Activated CD4-positive, CD25-positive, alpha-beta regulatory T cell (primary cell): ENCODE data around the gene ALG1.

Experiments
- DNase-seq, 4 experiments: peaks; one replicate each; lab custom pipeline; 2025; lab: John Stamatoyannopoulos, UW

ALG1 gene, protein sequence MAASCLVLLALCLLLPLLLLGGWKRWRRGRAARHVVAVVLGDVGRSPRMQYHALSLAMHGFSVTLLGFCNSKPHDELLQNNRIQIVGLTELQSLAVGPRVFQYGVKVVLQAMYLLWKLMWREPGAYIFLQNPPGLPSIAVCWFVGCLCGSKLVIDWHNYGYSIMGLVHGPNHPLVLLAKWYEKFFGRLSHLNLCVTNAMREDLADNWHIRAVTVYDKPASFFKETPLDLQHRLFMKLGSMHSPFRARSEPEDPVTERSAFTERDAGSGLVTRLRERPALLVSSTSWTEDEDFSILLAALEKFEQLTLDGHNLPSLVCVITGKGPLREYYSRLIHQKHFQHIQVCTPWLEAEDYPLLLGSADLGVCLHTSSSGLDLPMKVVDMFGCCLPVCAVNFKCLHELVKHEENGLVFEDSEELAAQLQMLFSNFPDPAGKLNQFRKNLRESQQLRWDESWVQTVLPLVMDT

DNA sequence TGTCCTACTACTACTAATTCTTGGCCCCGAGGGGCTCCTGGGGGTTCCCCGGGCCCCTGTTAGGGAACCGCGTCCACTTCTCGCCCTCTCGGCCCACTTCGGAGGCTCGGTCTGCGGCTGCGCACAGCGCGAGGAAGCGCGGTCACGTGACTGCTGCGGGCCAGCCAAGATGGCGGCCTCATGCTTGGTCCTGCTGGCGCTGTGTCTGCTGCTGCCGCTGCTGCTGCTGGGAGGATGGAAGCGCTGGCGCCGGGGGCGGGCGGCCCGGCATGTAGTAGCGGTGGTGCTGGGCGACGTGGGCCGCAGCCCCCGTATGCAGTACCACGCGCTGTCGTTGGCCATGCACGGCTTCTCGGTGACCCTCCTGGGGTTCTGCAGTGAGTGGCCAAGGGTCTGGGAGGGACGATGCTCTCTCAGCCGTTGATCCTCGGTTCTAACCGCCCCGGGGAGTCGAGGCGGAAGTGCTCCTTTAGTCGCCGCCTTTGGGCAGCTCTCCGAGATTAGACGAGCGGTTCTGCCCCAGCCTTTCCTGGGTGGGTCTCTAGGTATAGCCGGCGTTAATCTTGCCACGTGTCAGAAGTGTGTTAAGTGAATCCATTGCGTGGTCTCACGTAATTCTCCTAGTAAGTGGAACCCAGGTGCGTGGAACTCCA lies at the start of gene ALG1:
Gene ALG1, plus strand, starts transcription at position 163 of the 653 bp plus-strand sequence. Its CDS starts 7 bp downstream, at position 170.
- DNase-seq = peak; percentile 61 to 82 (median 76)

DNA sequence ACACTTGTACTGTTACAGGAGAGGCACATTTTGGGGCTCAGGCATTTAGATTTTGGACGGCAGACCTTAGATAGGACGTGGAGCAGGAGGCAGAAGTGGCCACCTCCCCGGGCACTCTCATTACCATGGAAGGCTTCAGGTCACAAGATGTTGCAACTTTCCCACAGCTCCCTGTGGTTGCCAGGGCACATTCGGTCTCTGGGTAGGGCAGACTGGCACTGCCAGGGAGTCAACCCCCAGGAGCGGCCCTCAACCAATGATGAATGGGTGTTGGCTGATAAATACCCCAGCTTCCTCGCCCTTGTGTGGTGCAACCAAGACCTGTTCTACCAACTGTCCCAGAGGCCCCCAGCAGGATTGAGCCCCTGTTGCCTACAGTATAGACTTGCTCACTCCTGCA lies 49.1 kb upstream of the ALG1 start:
- DNase-seq = no peak

DNA sequence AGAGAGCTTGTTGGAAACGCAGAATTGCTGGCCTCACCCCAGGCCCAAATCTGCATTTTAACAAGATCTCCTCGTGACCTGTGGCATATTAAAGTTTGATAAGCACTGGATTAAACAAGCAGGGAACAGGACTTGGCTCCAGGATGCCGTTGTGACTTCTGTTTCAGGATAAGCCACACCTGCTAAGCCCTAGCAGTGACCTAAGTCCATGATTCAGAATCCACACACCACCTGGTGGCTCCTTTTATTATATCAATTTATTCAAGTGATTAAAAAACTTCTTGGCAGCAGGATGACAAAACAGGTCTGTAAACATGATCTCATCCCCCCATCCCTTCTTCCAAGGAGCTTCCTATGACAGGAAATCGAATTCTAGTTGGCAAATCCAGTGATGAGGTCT lies 47.0 kb upstream of the ALG1 start:
- DNase-seq = no peak

DNA sequence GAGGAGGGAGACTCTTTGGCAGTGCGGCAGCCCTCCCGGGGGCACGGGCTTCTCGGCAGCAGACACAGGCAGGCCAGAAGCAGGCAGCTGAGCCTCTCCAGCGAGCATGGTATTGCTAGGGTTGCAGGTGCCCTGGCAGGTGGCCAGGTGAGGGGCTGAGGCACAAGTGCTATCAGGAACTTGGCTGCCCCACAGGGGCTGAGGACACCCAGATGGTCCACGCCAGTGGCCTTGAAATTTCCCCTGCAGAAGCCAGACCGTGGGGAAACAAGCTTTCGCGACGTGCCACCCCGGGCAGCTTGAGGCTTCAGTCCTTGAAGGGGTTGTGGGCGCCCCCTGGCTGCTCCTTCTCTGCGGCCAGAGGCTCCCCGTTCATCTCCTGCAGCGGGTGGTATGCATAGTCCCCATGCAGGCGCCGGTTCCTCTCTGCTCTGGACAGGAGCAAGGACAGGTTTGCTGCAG lies 46.4 kb upstream of the ALG1 start:
- no peak for DNase-seq

DNA sequence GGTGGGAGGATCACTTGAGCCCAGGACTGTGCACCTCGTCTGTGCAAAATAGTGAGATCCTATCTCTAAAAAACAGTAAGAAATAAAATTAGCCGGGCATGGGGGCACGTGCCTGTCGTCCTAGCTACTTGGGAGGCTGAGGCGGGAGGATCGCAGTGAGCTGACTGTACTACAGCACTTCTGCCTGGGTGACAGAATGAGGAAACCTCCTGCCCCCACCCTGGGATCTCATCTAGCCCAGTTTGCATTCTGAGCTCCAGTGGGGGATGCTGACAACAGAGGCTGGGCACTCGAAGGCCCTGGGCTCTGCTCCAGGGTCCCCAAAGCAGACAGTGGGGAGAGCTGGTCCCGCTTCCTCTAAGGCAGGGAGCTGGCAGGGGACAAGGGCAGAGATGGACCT lies 45.0 kb upstream of the ALG1 start:
- no peak for DNase-seq

DNA sequence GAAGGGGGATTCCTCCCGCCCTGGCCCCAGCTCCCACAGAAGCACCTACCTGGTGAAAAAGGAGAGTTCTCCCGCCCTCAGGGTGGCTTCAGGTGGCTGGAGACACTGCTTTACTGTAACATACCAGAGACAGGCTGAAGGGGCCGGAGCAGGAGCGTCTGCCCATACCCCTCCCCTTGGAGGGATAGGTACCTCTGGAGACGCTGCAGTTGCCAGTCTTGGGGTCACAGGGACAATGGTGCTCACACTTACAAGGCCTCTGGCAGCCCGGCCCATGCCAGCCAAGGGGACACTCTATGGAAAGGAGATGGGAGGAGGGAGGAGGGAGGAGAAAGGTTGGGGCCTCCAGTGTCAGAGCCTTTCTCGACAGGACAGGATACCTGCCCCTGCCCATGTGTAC lies 44.6 kb upstream of the ALG1 start:
- DNase-seq = no peak

DNA sequence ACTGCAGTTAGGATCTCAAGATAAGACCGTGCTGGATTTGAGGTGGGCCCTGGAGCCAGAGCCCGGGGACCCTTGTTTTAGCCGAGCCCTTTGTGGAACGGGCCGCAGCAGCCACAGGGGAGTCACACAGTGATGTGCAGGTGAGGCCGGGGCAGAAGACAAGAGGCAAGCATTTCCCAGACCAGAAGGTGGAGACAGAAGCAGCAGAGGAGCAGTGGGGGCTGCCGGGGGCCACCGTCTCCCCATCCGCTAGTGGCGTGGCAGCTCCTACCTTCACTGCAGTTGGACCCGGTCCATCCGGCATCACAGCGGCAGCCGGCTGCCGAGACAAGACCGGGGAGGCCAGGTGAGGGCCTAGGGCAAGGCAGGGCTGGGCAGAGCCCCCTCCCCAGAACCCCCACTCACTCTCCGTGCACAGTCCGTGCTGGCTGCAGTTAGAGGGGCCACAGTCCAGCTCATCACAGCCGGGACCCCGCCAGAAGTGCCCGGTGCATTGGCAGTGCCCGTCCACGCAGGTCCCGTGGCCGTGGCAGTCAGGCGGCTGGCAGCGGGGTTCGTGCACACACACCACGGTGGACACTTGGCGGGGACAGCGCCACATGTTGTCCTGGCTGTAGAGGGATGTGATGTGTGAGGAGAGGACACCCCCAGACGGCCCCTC lies 43.9 kb upstream of the ALG1 start:
- DNase-seq = no peak

DNA sequence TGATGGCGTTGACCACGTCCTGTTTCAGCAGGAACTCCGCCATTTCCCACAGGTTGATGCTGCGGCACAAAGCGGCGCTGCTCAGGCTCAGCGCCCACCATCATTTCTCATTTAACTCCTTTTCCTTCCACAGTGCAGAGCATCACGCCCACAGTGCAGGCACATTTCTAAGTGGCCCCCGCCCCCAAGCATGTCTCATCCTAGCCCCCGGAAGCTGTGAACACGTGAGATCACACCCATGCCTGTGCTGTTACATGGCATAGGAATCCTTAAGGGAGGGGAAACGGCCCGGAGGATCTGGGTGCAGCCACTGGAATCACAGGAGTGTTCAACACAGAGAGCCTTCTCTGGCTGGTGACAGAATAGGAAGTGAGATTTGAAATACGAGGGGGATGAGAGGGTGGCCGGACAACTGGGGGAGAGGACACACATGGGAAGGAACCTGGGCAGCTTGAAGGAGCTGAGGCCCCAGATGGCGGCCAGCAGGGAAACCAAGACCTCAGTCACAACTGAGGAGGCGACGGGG lies 42.6 kb upstream of the ALG1 start:
- DNase-seq = no peak

DNA sequence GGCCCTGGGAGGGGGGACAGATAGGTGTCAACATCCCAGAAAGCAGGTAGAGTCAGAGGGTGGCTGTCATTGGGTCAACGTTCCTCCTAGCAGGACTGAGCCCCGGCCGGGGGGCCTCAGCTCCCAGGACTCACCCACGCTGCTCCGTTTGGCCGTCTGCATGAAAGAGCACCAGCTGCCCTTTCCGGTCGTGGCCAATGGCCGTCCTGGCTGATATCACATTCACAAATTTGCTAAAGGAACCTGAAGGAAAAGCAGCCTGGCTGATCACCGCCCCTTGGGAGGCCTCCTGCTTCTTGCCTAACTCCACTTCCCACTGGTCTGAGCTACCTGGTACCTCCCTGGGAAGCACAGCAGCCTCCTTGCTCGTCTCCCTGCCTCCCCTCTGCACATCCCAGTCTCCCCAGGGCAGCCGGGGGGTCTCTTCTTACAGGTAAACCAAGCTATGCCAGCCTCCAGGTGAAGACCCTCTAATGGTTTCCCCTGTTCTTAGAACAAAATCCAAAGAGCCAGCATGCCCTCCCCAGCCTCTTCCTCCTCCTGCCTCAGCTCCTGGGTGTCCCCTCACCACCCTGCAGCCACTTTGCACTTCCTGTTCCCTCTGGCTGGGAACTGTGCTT lies 41.3 kb upstream of the ALG1 start:
- no peak for DNase-seq

DNA sequence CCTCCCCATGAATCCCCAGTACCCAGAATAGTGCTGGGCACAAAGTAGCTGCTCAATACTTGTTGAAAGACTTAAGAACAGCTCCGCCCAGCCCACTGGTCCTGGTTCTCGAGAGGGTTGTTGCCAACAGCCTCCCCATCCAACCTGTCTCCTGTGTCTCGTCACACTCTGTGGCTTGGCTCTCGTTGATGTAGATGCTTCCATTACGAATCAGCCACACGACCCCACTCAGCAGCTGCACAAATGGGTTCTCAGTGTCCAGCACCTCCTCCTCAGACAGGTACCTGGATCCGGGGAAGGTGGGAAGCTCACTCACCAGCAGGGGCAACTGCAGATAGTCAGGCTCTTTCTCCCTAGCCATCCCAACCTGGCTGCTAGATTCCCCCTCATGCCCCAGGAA lies 40.0 kb upstream of the ALG1 start:
- DNase-seq = no peak

DNA sequence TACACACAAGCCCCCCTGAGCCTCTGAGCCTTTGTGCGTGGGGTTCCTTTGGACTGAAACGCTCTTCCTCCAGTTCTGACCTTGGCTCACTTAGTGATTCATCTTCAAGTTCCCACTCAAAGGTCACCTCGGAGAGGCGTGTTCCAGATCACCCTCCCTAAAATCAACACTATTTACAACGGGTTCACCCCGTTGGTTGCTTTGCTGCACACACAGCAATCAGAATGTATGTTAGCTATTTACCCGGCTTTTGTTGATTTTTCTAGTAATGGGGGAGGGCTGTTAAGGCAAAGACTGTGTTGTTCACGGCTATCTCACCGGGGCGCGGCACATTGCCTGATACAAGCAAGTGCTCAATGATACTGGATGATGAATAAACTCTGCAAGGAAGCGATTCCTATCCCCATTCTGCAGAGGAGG lies 38.9 kb upstream of the ALG1 start:
- DNase-seq = no peak

DNA sequence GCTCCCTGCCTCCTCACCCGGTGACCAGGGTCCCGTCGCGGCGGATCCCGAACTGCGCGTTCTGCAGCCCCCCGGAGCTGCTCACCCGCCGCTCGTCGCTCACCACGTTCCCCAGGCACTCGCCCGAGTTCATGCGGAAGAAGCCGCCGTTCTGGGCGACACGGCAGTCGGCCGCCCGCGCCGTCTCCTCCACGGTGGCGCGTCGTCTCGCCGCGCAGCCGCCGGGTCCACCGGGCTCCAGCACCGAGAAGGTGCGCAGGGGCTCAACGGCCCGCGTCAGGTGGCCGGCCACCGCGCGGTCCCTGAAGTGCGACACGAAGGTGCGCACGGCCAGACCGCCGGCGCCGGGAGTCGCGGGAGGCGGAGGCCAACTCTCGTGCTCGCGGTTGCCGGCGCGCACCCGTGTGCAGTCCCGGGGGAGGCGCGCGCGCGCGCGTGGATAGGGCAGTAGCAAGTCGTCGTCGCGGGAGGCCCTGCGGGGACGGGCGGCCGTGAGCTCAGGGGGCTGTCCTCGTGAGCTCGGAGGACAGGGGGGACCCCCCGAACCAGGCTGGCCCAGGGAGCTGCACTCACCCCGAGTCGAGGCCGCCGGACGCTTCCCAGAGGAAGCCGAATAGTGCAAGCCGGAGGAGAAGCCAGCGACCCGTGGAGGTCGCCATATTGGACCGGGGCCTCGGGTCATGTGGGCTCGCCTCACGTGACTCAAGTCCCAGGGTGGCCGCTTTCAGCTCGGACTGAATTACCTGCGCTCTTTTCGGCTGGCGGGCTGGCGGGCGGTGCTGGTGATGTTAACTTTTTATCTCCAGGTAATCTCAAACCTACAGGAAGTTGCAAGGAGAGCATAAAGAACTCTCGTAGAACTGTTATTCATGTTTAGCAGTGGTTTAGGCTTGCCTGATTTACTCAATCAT lies 38.1 kb upstream of the ALG1 start, which contains the start of gene NAGPA:
Gene NAGPA, minus strand, starts transcription at position 680 of the 911 bp plus-strand sequence. Its CDS starts 21 bp downstream, at position 659.
- DNase-seq = peak; percentile 70 to 74 (median 72)

DNA sequence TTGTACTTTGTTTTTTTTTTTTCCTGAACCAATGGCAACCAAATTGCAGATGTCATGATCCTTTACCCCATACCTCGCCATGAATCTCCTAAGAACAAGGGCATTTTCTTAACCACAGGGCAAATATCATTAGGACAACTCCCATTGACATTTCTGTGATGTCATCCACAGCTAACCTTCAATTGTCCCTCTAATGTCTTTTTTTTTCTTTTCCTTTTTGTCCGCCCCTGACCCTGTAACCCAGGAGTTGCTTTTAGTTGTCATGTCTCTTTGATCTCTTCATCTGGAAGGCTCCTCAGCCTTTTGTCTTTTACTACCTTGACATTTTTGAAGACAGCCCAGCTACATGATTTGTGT lies 37.5 kb upstream of the ALG1 start:
- DNase-seq = no peak

DNA sequence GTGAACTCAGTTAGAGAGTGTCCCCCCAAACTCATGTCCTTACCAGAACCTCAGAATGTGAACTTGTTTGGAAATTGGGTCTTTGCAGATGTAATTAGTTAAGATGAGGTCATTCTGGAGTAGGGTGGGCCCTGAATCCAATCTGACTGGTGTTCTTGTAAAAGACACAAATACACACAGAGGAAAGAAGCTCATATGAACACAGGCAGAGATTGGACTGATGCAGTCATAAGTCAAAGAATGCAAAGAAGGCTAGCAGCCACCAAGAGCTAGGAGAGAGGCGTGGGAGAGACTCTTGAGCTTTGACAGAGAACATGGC lies 35.8 kb upstream of the ALG1 start:
- no peak for DNase-seq

DNA sequence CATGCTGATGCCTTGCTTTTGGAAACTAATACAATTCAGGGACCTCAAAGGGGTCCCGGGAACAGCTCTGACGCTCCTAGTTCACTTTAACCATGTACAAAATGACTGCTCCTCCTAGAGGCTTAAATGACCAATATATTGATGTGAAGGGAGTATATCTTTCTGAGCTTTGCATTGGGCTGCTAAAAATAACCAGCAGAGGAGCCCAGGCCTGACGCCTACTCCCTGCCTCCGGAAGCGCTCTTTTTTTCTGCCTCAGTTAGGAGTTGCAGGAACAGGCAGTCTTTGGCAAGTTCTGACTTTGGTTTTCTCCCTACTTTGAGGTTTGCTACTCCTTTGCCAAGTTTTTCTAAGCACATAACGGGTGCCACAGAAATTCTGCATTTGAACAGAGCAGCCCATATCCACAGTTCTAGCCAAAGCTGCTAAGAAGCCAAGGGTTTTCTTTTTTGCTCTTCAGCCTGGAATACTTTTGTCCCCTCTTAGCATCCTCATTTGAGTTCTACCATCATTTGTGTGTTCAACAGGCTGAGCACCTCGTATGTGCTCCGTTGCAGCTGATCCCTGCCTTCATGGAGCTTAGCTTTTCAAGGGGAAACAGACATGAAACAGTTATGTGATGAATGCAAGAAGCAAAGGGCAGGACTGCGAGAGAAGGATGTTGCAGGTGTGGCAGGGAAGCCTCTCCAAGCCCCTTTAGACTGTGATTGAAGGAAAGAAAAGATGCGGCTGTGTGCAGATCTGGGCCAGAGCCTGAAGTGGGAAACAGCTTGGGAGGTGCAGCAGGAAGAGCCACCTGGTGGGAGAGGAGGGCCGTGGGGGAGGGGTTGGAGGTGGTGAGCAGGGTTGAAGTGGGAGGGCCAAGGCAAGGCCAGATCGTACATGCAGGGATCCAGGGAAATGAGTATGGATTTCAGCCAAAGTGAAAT lies 35.2 kb upstream of the ALG1 start:
- no peak for DNase-seq

DNA sequence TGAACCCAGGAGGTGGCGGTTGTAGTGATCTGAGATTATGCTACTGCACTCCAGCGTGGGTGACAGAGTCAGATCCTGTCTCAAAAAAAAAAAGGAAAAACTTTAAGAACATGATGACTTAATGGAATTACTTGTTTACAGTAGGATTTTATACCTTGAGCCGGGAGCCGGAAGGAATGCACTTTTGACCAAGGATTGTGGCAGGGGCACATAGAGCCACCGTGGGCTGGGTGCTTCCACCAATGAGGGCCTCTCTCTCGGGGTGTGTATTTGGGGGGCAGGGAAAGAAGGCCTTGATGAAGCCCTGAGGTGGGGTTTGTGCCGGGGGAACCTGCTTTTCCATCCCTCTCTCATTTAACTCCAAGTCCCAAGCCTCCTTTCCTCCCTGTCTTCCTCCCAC lies 31.2 kb upstream of the ALG1 start:
- DNase-seq = no peak

DNA sequence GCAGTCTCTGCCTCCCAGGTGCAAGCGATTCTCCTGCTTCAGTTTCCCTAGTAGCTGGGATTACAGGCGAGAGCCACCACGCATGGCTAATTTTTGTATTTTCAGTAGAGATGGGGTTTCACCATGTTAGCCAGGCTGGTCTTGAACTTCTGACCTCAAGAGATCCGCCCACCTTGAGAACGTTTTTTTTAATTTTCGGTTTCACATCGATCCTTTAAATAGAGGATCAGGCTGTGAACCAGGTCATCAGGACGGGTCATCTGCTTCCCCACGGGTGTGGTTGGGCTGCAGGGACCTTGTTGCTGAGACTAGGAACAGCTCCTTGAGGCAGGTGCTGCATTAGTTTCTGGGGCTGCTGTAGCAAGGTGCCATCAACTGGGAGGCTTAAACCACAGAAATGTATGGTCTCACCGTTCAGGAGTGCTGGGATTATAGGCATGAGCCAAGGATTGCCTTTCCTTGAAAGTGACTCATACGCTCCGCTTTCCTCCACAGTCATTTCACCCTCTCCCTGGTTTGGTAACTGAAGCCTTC lies 30.0 kb upstream of the ALG1 start:
- no peak for DNase-seq

DNA sequence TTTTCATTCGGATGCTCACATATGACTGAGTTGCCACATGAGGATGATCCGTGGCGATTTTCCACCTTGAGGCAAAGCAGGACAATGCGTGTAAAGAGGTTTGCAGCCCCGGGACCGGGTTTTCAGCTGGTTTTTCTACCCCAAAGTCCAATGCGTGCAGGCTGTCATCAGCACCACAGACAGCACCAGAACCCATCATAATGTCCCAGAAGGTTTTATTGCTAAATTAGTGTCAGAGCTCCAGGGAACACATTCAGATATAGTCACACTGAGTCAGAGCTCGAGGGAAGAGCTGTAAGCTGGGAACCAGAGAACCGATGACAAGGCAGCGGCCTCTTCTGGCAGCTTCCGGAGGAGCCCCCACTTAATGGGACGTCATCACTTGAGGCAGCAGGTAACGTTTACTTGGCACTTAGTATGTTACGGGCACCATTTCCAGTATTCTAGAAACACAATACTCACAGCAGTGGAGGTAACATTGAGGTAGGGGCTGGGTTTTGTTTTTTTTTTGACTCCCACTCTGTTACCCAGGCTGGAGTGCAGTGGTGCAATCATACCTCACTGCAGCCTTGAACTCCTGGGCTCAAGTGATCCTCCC lies 29.0 kb upstream of the ALG1 start:
- DNase-seq = no peak

DNA sequence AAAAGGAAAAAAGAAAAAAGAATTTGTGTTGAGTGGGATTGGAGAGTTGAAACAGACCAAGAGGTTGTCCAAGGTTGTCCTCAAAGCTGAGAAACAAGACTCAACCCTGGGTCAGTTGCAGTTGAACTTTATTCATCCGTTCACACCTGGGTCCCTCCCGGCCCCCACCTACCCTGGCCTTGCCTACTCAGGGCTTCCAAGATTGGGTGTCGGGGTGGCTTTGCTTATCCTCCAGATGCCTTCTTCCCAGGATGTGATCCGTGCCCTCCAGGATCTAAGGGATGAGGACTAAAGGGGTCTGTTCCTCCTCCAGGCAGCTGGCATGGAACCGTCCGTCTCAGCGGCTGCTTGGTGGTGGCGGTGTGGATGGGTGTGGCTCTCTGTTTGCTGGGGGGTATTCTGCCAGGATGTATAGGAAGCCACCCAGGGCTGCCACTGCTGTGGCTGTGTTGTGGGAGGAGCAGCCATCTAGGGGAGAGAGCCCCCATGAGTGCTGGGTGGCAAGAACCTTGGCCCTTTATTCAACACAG lies 27.6 kb upstream of the ALG1 start:
- no peak for DNase-seq
